ENCODE measurements around the gene EN1. TPM values are rescaled to one million over a fixed set of nuclear protein-coding genes. Genes with fewer than 3 reads are reported as not detected.
A peak's percentile ranks its signal among the peaks of the same experiment; 100 is the strongest.

EN1 gene
- total and polyA plus RNA-seq, 2 of the 13 experiments (the other 11 are each of a cell fraction or from before 2014, with no cell fraction given): not detected

DNA sequence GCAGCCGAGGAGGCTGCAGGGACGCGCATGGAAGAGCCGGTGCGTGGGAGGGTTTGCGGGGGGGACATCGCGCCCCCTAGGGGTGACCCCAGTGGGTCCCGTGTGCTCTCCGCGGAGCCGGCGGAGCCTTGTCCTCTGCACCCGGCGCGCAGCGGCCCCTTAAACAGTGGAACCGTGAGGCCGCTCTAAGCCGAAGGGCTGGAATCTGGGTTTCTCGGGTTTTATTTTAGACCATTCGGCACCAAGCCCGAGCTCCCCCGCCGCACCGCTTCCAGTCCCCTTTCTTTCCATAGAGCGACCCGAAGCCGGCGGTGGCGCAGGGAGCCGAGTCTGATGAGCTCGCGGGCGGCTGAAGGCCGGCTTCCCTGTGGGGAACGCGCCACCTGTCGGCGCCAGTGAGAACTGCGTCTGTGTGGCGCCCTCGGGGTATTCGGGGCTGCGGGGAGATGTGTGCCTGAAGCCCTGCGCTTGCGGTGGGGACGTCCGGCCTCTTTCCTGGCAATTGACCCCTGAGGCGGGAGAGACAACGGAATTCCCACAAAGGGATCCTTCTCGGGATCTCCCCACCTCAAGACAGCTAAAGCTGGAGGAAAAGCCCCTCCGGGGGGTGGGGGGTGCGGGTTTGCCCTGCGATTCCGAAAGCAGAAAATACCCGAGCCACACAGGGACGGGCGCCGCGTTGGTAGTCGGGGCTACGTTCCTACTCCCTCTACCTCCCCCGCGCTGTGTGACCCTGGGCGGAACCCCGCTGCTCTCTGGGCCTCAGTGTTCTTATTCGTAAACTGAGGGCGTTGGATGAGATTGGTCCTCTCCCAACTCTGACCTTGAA is 8.2 kb upstream of the EN1 start (continued):
- no peak for TF ChIP-seq MED13 (CRISPR knock-in tag; IDR thresholded peaks at IDR 0.05)
- TF ChIP-seq ZFP62 (CRISPR knock-in tag; IDR thresholded peaks at IDR 0.05): no peak
- no peak for TF ChIP-seq ZNF44 (CRISPR knock-in tag; IDR thresholded peaks at IDR 0.05)
- TF ChIP-seq ZC3H13 (CRISPR knock-in tag; IDR thresholded peaks at IDR 0.05): no peak
- TF ChIP-seq ZBTB21 (CRISPR knock-in tag; IDR thresholded peaks at IDR 0.05): no peak
- no peak for TF ChIP-seq NKX3-1 (CRISPR knock-in tag; IDR thresholded peaks at IDR 0.05)
- TF ChIP-seq ZNF256 (CRISPR knock-in tag; conservative IDR thresholded peaks at IDR 0.05): no peak
- TF ChIP-seq, protein P1, sequence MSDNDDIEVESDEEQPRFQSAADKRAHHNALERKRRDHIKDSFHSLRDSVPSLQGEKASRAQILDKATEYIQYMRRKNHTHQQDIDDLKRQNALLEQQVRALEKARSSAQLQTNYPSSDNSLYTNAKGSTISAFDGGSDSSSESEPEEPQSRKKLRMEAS (IDR thresholded peaks at IDR 0.05): peak; percentile 16; the same call in 1 of the 2 replicates
- TF ChIP-seq TEAD3 (CRISPR knock-in tag; optimal IDR thresholded peaks at IDR 0.05; ENCODE audit: borderline replicate concordance): peak; percentile 58
- TF ChIP-seq HMGA1 (CRISPR knock-in tag; conservative IDR thresholded peaks at IDR 0.05): no peak
- 0 out of 2 replicates have a peak, but pooled peaks have one; percentile 9 for TF ChIP-seq ZNF263 (CRISPR knock-in tag; IDR thresholded peaks at IDR 0.05)
- no peak for TF ChIP-seq MXD4 (CRISPR knock-in tag; IDR thresholded peaks at IDR 0.05)
- no peak for TF ChIP-seq ZKSCAN5 (CRISPR knock-in tag; IDR thresholded peaks at IDR 0.05)
- no peak; the same call in 1 of the 2 replicates for TF ChIP-seq ZNF275 (CRISPR knock-in tag; IDR thresholded peaks at IDR 0.05; ENCODE audit: borderline replicate concordance)
- TF ChIP-seq, protein P2, sequence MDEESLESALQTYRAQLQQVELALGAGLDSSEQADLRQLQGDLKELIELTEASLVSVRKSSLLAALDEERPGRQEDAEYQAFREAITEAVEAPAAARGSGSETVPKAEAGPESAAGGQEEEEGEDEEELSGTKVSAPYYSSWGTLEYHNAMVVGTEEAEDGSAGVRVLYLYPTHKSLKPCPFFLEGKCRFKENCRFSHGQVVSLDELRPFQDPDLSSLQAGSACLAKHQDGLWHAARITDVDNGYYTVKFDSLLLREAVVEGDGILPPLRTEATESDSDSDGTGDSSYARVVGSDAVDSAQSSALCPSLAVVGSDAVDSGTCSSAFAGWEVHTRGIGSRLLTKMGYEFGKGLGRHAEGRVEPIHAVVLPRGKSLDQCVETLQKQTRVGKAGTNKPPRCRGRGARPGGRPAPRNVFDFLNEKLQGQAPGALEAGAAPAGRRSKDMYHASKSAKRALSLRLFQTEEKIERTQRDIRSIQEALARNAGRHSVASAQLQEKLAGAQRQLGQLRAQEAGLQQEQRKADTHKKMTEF (CRISPR knock-in tag; IDR thresholded peaks at IDR 0.05): no peak
- peak; percentile 42; the same call in 1 of the 2 replicates for TF ChIP-seq CBX5 (CRISPR knock-in tag; IDR thresholded peaks at IDR 0.05; ENCODE audit: borderline replicate concordance)
- no peak for TF ChIP-seq NONO (IDR thresholded peaks at IDR 0.05)
- no peak; the same call in 1 of the 2 replicates for TF ChIP-seq NONO (CRISPR knock-in tag; conservative IDR thresholded peaks at IDR 0.05)
- no peak for TF ChIP-seq ZBTB42 (CRISPR knock-in tag; IDR thresholded peaks at IDR 0.05)
- TF ChIP-seq ZNF839 (CRISPR knock-in tag; IDR thresholded peaks at IDR 0.05; ENCODE audit: borderline replicate concordance): no peak
- 0 out of 2 replicates have a peak, but pooled peaks have one; percentile 38 for TF ChIP-seq RFXAP (CRISPR knock-in tag; IDR thresholded peaks at IDR 0.05; ENCODE audit: borderline replicate concordance)
- no peak for TF ChIP-seq BHLHE40 (IDR thresholded peaks at IDR 0.05; ENCODE audit: low read length)
- no peak for TF ChIP-seq POLR2AphosphoS5 (IDR thresholded peaks at IDR 0.05; ENCODE audit: low read depth, low read length)
- no peak for TF ChIP-seq SYNCRIP (IDR thresholded peaks at IDR 0.05; ENCODE audit: insufficient read depth, low read depth, low read length)
- TF ChIP-seq, protein P3, sequence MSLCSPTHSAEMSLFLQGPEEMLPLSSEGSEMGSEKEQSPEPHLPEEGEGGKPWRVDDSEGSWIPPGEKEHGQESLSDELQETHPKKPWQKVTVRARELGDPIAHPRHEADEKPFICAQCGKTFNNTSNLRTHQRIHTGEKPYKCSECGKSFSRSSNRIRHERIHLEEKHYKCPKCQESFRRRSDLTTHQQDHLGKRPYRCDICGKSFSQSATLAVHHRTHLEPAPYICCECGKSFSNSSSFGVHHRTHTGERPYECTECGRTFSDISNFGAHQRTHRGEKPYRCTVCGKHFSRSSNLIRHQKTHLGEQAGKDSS (CRISPR knock-in tag; IDR thresholded peaks at IDR 0.05; ENCODE audit: borderline replicate concordance, low read depth): peak; percentile 82; the same call in 1 of the 2 replicates
- peak; percentile 62 for TF ChIP-seq YY1 (IDR thresholded peaks at IDR 0.05; ENCODE audit: insufficient read depth, insufficient replicate concordance, low read depth, low read length)
- peak; percentile 50; the same call in 1 of the 2 replicates for TF ChIP-seq MEIS2 (CRISPR knock-in tag; IDR thresholded peaks at IDR 0.05)
- TF ChIP-seq MZF1 (CRISPR knock-in tag; IDR thresholded peaks at IDR 0.05; ENCODE audit: borderline replicate concordance): no peak
